ENCODE results near the gene SRGN. TPM values are rescaled to one million over a fixed set of nuclear protein-coding genes. Genes with fewer than 3 reads are reported as not detected.

The SRGN gene
- total RNA-seq, 4 donors from 2014 or later, result 19.4 to 113 (median 28.1) TPM

- no peak for DNase-seq
- no peak overlapping the region for H3K4me3 ChIP-seq
- no peaks in the 10 kb centered on the region for H3K27me3 ChIP-seq
- H3K9me3 ChIP-seq, result no peaks in the 10 kb centered on the region
- no peaks in the 10 kb centered on the region for H3K36me3 ChIP-seq
- peaks cover 0 to 18% (median 3%) of the 10 kb centered on the region in 4 donors for H3K4me1 ChIP-seq
- peak overlapping the region in 1 of 4 donors; percentile 65 for H3K27ac ChIP-seq
- TF ChIP-seq, protein P1, sequence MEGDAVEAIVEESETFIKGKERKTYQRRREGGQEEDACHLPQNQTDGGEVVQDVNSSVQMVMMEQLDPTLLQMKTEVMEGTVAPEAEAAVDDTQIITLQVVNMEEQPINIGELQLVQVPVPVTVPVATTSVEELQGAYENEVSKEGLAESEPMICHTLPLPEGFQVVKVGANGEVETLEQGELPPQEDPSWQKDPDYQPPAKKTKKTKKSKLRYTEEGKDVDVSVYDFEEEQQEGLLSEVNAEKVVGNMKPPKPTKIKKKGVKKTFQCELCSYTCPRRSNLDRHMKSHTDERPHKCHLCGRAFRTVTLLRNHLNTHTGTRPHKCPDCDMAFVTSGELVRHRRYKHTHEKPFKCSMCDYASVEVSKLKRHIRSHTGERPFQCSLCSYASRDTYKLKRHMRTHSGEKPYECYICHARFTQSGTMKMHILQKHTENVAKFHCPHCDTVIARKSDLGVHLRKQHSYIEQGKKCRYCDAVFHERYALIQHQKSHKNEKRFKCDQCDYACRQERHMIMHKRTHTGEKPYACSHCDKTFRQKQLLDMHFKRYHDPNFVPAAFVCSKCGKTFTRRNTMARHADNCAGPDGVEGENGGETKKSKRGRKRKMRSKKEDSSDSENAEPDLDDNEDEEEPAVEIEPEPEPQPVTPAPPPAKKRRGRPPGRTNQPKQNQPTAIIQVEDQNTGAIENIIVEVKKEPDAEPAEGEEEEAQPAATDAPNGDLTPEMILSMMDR (IDR thresholded peaks at IDR 0.05), result no peak
- no peak for TF ChIP-seq POLR2A (IDR thresholded peaks at IDR 0.05)
These were observed 25.0 kb upstream of the SRGN start for GRCh38 chr10:69062901-69063300.

GRCh38 chr10:69064762-69065328 is 23.1 kb upstream of the SRGN start:
- no peaks in the 10 kb centered on the region for H3K36me3 ChIP-seq
- peak overlapping the region; percentile 15 to 48 (median 39) for H3K27ac ChIP-seq
- TF ChIP-seq, protein P1 (IDR thresholded peaks at IDR 0.05), result no peak
- TF ChIP-seq POLR2A (IDR thresholded peaks at IDR 0.05), result no peak
- H3K27me3 ChIP-seq, result no peaks in the 10 kb centered on the region
- no peak for DNase-seq
- H3K4me3 ChIP-seq, result no peak overlapping the region
- peaks cover 0 to 18% (median 3%) of the 10 kb centered on the region in 4 donors for H3K4me1 ChIP-seq
- no peaks in the 10 kb centered on the region for H3K9me3 ChIP-seq

GRCh38 chr10:69065406-69066361 is 22.2 kb upstream of the SRGN start:
- Histone ChIP-seq H3K27me3 (no peaks in the 10 kb centered on the region), H3K9me3 (no peaks in the 10 kb centered on the region), H3K4me3 (no peak overlapping the region), H3K4me1 (peaks cover 0 to 14% (median 3%) of the 10 kb centered on the region in 4 donors), H3K27ac (peak overlapping the region; percentile 15 to 48 (median 39)), H3K36me3 (no peaks in the 10 kb centered on the region)
- no peak for DNase-seq
- TF ChIP-seq, protein P1 (IDR thresholded peaks at IDR 0.05), result no peak
- no peak for TF ChIP-seq POLR2A (IDR thresholded peaks at IDR 0.05)

- no peaks in the 10 kb centered on the region for H3K36me3 ChIP-seq
- no peak for DNase-seq
- H3K27me3 ChIP-seq, result no peaks in the 10 kb centered on the region
- TF ChIP-seq, protein P1 (IDR thresholded peaks at IDR 0.05), result no peak
- TF ChIP-seq POLR2A (IDR thresholded peaks at IDR 0.05), result no peak
- no peak overlapping the region for H3K27ac ChIP-seq
- peaks cover 0 to under 1% (median 0%) of the 10 kb centered on the region in 4 donors for H3K4me1 ChIP-seq
- H3K9me3 ChIP-seq, result no peaks in the 10 kb centered on the region
- H3K4me3 ChIP-seq, result no peak overlapping the region
These were observed 20.7 kb upstream of the SRGN start for GRCh38 chr10:69067189-69067588.

GRCh38 chr10:69068549-69068948 is 19.4 kb upstream of the SRGN start:
- H3K4me1 ChIP-seq, result no peaks in the 10 kb centered on the region
- H3K4me3 ChIP-seq, result no peak overlapping the region
- H3K27ac ChIP-seq, result no peak overlapping the region
- TF ChIP-seq, protein P1 (IDR thresholded peaks at IDR 0.05), result no peak
- no peak for TF ChIP-seq POLR2A (IDR thresholded peaks at IDR 0.05)
- no peaks in the 10 kb centered on the region for H3K27me3 ChIP-seq
- DNase-seq, result no peak
- no peaks in the 10 kb centered on the region for H3K9me3 ChIP-seq
- no peaks in the 10 kb centered on the region for H3K36me3 ChIP-seq

Measured in Peyer's patch (tissue), 4 donors.